H7 (cell line): ENCODE measurements around the gene CDC42EP2. TPM values are rescaled to one million over a fixed set of nuclear protein-coding genes. Genes with fewer than 3 reads are reported as not detected.

ENCODE experiments used
- DNase-seq: peaks from one replicate; pipeline ENCODE4 v3.0.0; 2012
- H3K27me3 ChIP-seq: 2 replicates; pipeline ENCODE4 v1.6.0; 2011; ENCODE audit warnings: mild to moderate bottlenecking, low read length; ENCODE audit not compliant: control insufficient read depth, insufficient read depth
- H3K36me3 ChIP-seq: replicated peaks from 2 replicates; pipeline ENCODE4 v1.5.1; 2011; ENCODE audit warnings: low read length; ENCODE audit not compliant: control insufficient read depth, insufficient read depth
- H3K4me3 ChIP-seq: 2 replicates; pipeline ENCODE4 v1.5.1; 2011; ENCODE audit warnings: low read depth, mild to moderate bottlenecking, control low read depth, low read length, moderate library complexity; ENCODE audit not compliant: insufficient read depth
- total RNA-seq: library from RNA; depleted of rRNA; stranded (reverse); fragments of >200 nt; shearing (Covaris generic); gene quantifications from 2 replicates; pipeline ENCODE4 v1.2.3, GENCODE V29; 2014

Gene CDC42EP2
- total RNA-seq, 1 experiment from 2014 or later, result 0.97 TPM

- peaks cover 2% of the 10 kb centered on the region for H3K36me3 ChIP-seq
- no peak overlapping the region for H3K4me3 ChIP-seq
- no peak for DNase-seq
- H3K27me3 ChIP-seq, result no peaks in the 10 kb centered on the region
These were observed 9.0 kb upstream of the CDC42EP2 start for GRCh38 chr11:65305501-65306268.

- no peak for DNase-seq
- H3K27me3 ChIP-seq, result peaks cover 2% of the 10 kb centered on the region; the same call in 1 of the 2 replicates
- H3K36me3 ChIP-seq, result peaks cover 2% of the 10 kb centered on the region
- no peak overlapping the region for H3K4me3 ChIP-seq
These were observed 7.1 kb upstream of the CDC42EP2 start for GRCh38 chr11:65307298-65308229.

- Histone ChIP-seq H3K27me3 (peaks cover 6% of the 10 kb centered on the region), H3K36me3 (peaks cover 2% of the 10 kb centered on the region), H3K4me3 (no peak overlapping the region)
- no peak for DNase-seq
These were observed 6.3 kb upstream of the CDC42EP2 start for GRCh38 chr11:65308281-65308891.

- Histone ChIP-seq H3K36me3 (no peaks in the 10 kb centered on the region; the same call in 1 of the 2 replicates), H3K4me3 (no peak overlapping the region), H3K27me3 (peaks cover 11% of the 10 kb centered on the region)
- no peak for DNase-seq
These were observed 5.7 kb upstream of the CDC42EP2 start for GRCh38 chr11:65309006-65309405.

GRCh38 chr11:65310215-65310614, 4.5 kb upstream of the CDC42EP2 start:
- H3K36me3 ChIP-seq, result no peaks in the 10 kb centered on the region
- peaks cover 12% of the 10 kb centered on the region for H3K27me3 ChIP-seq
- no peak for DNase-seq
- no peak overlapping the region for H3K4me3 ChIP-seq

GRCh38 chr11:65310736-65311135, 3.9 kb upstream of the CDC42EP2 start:
- no peaks in the 10 kb centered on the region for H3K36me3 ChIP-seq
- no peak overlapping the region for H3K4me3 ChIP-seq
- no peak for DNase-seq
- peaks cover 12% of the 10 kb centered on the region for H3K27me3 ChIP-seq

- no peaks in the 10 kb centered on the region for H3K36me3 ChIP-seq
- no peak overlapping the region for H3K4me3 ChIP-seq
- peaks cover 12% of the 10 kb centered on the region for H3K27me3 ChIP-seq
- peak; percentile 62 for DNase-seq
These were observed 3.4 kb upstream of the CDC42EP2 start for GRCh38 chr11:65311170-65311678.

GRCh38 chr11:65315204-65315865, 669 bp downstream of the CDC42EP2 start:
- DNase-seq, result peak; percentile 97
- Histone ChIP-seq H3K4me3 (peak overlapping the region; percentile 86), H3K36me3 (no peaks in the 10 kb centered on the region; the same call in 1 of the 2 replicates), H3K27me3 (peaks cover 12% of the 10 kb centered on the region)

GRCh38 chr11:65315866-65316226, 1.2 kb downstream of the CDC42EP2 start:
- H3K36me3 ChIP-seq, result peaks cover 1% of the 10 kb centered on the region; the same call in 1 of the 2 replicates
- peak; percentile 36 for DNase-seq
- H3K27me3 ChIP-seq, result peaks cover 12% of the 10 kb centered on the region
- H3K4me3 ChIP-seq, result peak overlapping the region; percentile 86

- DNase-seq, result no peak
- Histone ChIP-seq H3K36me3 (peaks cover 4% of the 10 kb centered on the region), H3K4me3 (peak overlapping the region; percentile 18), H3K27me3 (peaks cover 10% of the 10 kb centered on the region)
These were observed 1.8 kb downstream of the CDC42EP2 start for GRCh38 chr11:65316227-65317024.

GRCh38 chr11:65317025-65317786, 2.5 kb downstream of the CDC42EP2 start:
- H3K36me3 ChIP-seq, result peaks cover 7% of the 10 kb centered on the region
- DNase-seq, result peak; percentile 72
- H3K4me3 ChIP-seq, result peak overlapping the region; percentile 18
- H3K27me3 ChIP-seq, result peaks cover 10% of the 10 kb centered on the region

GRCh38 chr11:65320386-65321075, 5.9 kb downstream of the CDC42EP2 start:
- Histone ChIP-seq H3K27me3 (no peaks in the 10 kb centered on the region), H3K36me3 (peaks cover 7% of the 10 kb centered on the region), H3K4me3 (no peak overlapping the region)
- DNase-seq, result no peak
